Peyer's patch (tissue), 4 donors: ENCODE results near the gene OTUB2. TPM values are rescaled to one million over a fixed set of nuclear protein-coding genes. Genes with fewer than 3 reads are reported as not detected.

Experiments used
- DNase-seq, 3 donors: peaks; one replicate each; pipeline ENCODE4 v3.0.0-alpha.2; 2017 to 2019
- H3K27ac ChIP-seq, 4 donors: fragments of 200-600 bp; sonication (generic); one replicate each; pipeline ENCODE4 v1.5.1; 2016 to 2019
- H3K27me3 ChIP-seq, 2 donors: fragments of 200-600 bp; sonication (generic); one replicate each; pipeline ENCODE4 v1.5.1; 2019
- H3K36me3 ChIP-seq, 3 donors: fragments of 200-600 bp; sonication (generic); one replicate each; pipeline ENCODE4 v1.5.1; 2016 to 2019
- H3K4me1 ChIP-seq, 4 donors: fragments of 200-600 bp; sonication (generic); one replicate each; pipeline ENCODE4 v1.5.1; 2016 to 2019
- H3K4me3 ChIP-seq, 4 donors: fragments of 200-600 bp; sonication (generic); 1 replicate in 3 of 4; 2 replicates in 1 of 4; pipeline ENCODE4 v1.5.1; 2016 to 2019; ENCODE audit warnings: mild to moderate bottlenecking in 1 of 4
- H3K9me3 ChIP-seq, 4 donors: fragments of 200-600 bp; sonication (generic); one replicate each; pipeline ENCODE4 v1.5.1; 2016 to 2019; ENCODE audit warnings: mild to moderate bottlenecking in 1 of 4
- CTCF ChIP-seq, 6 experiments: fragments of 450-650 bp in 4 of 6; fragments of 200-600 bp in 2 of 6; sonication (generic) in 1 of 6; IDR thresholded peaks; one replicate each; pipeline ENCODE4 v1.5.1; 2017 to 2019; ENCODE audit warnings: antibody characterized with exemption in 6 of 6, mild to moderate bottlenecking in 3 of 6, moderate library complexity in 1 of 6
- POLR2A ChIP-seq, 2 donors: fragments of 450-650 bp; IDR thresholded peaks; one replicate each; pipeline ENCODE4 v1.5.1; 2017; ENCODE audit warnings: antibody characterized with exemption in 2 of 2, mild to moderate bottlenecking in 2 of 2, moderate library complexity in 2 of 2
- total RNA-seq, 4 donors: library from RNA; depleted of rRNA; stranded (reverse); fragments of >200 nt; gene quantifications; one replicate each; pipeline ENCODE4 v1.1.0, GENCODE V29; 2016

Gene OTUB2
- total RNA-seq, 4 donors from 2014 or later = 3.4 to 4.9 (median 3.6) TPM; not detected in 1

- TF ChIP-seq POLR2A (IDR thresholded peaks at IDR 0.05) = no peak
- TF ChIP-seq CTCF (IDR thresholded peaks at IDR 0.05) = no peak
- no peaks in the 10 kb centered on the region for H3K36me3 ChIP-seq
- no peaks in the 10 kb centered on the region for H3K9me3 ChIP-seq
- H3K4me1 ChIP-seq = no peaks in the 10 kb centered on the region
- H3K27me3 ChIP-seq = no peaks in the 10 kb centered on the region
- no peak for DNase-seq
- no peak overlapping the region for H3K27ac ChIP-seq
- no peak overlapping the region for H3K4me3 ChIP-seq
These were observed 5.9 kb upstream of the OTUB2 start for GRCh38 chr14:94020267-94020666.

GRCh38 chr14:94021001-94021400 is 5.1 kb upstream of the OTUB2 start:
- no peak overlapping the region for H3K4me3 ChIP-seq
- no peaks in the 10 kb centered on the region for H3K27me3 ChIP-seq
- no peaks in the 10 kb centered on the region for H3K4me1 ChIP-seq
- DNase-seq = no peak
- TF ChIP-seq POLR2A (IDR thresholded peaks at IDR 0.05) (no peak), CTCF (IDR thresholded peaks at IDR 0.05) (no peak)
- no peaks in the 10 kb centered on the region for H3K36me3 ChIP-seq
- no peaks in the 10 kb centered on the region for H3K9me3 ChIP-seq
- H3K27ac ChIP-seq = no peak overlapping the region

- no peak for DNase-seq
- H3K4me3 ChIP-seq = no peak overlapping the region
- H3K9me3 ChIP-seq = no peaks in the 10 kb centered on the region
- H3K4me1 ChIP-seq = peaks cover 0 to 2% (median 0%) of the 10 kb centered on the region in 4 donors
- H3K36me3 ChIP-seq = no peaks in the 10 kb centered on the region
- no peaks in the 10 kb centered on the region for H3K27me3 ChIP-seq
- no peak overlapping the region for H3K27ac ChIP-seq
- TF ChIP-seq POLR2A (IDR thresholded peaks at IDR 0.05) (no peak), CTCF (IDR thresholded peaks at IDR 0.05) (no peak)
These were observed 4.6 kb upstream of the OTUB2 start for GRCh38 chr14:94021416-94022157.

- no peak for TF ChIP-seq POLR2A (IDR thresholded peaks at IDR 0.05)
- no peak for TF ChIP-seq CTCF (IDR thresholded peaks at IDR 0.05)
- Histone ChIP-seq H3K9me3 (no peaks in the 10 kb centered on the region), H3K27ac (no peak overlapping the region), H3K4me1 (peaks cover 0 to 11% (median 0%) of the 10 kb centered on the region in 4 donors), H3K36me3 (no peaks in the 10 kb centered on the region), H3K4me3 (no peak overlapping the region), H3K27me3 (no peaks in the 10 kb centered on the region)
- no peak for DNase-seq
These were observed 3.4 kb upstream of the OTUB2 start for GRCh38 chr14:94022532-94023411.

GRCh38 chr14:94024549-94024948 is 1.6 kb upstream of the OTUB2 start:
- Histone ChIP-seq H3K36me3 (no peaks in the 10 kb centered on the region), H3K27me3 (no peaks in the 10 kb centered on the region), H3K4me3 (no peak overlapping the region), H3K9me3 (no peaks in the 10 kb centered on the region), H3K4me1 (peaks cover 0 to 11% (median 0%) of the 10 kb centered on the region in 4 donors), H3K27ac (no peak overlapping the region)
- TF ChIP-seq CTCF (IDR thresholded peaks at IDR 0.05) (no peak), POLR2A (IDR thresholded peaks at IDR 0.05) (no peak)
- DNase-seq = no peak
